HG03039 (cell line): ENCODE measurements around the gene SHOC2.

Source experiments
- ATAC-seq: cut with Tn5 transposase; IDR thresholded peaks from one replicate; pipeline ENCODE4 v1.9.1; 2021; ENCODE audit warnings: mild to moderate bottlenecking, moderate library complexity; ENCODE audit not compliant: unreplicated experiment

The SHOC2 gene

DNA sequence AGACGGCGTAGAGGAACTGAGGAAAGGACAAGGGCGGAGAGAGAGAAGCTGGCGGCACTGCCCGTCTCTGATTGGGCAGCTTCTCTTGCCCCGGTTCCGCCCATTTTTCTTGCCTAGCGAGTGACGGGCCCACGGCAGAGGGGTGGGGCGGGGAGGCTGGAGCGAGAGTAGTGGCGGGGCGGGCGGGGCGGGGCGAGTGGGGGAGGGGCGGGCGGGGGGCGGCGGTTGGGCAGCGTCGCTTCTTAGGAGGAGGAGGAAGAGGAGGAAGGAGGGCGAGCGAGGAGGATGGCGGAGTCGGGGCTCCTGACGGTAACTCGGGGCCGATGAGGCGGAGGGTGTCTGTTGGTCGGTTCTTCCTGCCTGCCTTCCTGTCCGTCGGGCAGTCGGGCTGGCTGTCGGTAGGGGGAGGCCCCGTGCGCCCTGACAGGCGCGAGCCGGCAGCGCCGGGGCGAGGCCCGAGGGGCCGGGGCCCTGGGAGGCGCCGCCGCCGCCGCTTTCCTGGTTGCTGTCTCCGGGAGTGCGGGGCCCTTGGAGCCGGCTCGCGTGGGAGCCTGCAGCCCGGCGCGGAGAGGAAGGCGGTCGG is at the start of gene SHOC2:
Gene SHOC2, plus strand, starts transcription at position 256 of the 583 bp plus-strand sequence. CDS start 44,755 bp downstream, outside the sequence.
- peak; percentile 85 for ATAC-seq

DNA sequence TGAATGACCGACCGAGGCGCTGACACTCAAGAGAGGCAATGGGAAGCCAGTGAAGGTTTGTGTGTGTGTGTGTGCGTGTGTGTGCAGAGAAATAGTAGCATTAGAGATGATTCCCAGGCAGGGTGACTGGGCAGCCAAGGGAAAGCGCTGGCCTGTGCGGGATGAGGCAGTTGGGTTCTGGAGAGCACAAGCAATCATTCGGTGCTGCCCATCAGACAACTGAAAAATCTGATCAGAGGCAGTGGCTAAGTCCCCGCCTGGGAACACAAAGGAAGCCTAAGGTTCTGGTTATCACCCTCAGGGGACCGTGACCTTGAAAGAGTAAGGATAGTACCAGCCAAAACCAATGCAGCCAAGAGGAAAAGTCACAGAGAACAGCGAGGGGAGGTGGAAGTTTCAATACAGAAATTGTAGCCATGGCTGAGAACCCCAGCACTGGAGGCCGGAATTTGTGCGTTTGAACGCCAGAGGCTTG is 48.5 kb upstream of the SHOC2 start:
- no peak for ATAC-seq

DNA sequence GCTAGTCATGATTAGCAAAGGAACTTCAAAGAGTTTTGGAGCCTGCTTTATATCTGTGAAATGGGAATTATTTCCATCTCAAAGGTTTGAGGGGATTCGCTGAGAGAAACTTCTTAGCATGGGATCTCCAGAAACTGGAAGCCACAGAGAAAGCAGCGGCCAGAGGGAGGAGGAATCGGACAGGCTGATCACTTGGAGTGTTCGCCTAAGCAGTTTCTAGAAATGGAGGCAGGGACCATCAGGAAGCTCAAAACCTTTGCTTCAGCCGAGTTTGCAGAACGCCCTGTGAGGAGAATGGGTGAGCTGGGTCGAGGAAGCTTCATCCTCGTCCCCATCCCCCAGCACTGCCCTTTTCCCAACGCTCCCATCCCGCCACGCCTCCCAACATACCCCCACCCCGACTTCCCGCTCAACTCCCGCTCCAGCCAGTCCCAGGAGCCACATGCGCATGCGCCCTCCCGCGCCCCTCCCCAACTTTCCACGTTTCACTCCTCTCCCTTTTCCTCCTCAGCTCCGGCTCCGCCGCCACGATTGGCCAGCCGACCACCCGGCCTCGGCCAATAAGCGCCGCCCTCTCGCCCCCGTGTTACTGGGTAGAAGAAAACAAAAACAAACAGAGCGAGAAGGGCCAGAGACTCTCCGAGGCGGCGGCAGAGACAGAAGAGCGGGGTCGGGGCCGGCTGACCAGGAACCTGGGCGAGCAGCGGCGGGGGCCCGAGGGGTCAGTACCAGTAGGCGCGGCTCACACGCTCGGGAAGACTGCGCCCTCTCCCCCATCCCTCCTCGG is 47.9 kb upstream of the SHOC2 start, which contains the start of gene PDCD4:
Gene PDCD4, plus strand, starts transcription at position 631 of the 787 bp plus-strand sequence. CDS start 4,100 bp downstream, outside the sequence.
- ATAC-seq, result peak; percentile 68

- ATAC-seq, result peak; percentile 40
Observed at GRCh38 chr10:110872145-110872983, 47.0 kb upstream of the SHOC2 start.

- no peak for ATAC-seq
Observed at GRCh38 chr10:110872984-110873923, 46.1 kb upstream of the SHOC2 start.

DNA sequence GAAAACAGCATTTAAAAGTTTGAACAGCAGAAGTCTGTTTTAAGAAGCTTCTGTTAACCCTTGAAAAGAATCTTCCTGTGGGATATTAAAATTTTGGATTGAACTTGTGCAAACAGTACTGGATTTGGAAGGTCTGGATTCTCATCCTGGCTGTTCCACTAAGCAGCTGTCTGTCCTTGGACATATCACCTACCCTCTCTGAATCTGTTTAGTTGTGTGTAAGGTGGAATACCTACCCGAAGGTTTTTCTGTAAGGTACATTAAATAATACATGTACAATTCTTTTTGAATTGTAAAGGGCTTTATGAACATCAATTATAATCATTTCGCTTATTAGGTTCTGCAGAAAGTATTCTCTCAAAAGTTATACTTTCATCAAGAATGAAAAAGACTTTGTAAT is 45.5 kb upstream of the SHOC2 start:
- no peak for ATAC-seq

DNA sequence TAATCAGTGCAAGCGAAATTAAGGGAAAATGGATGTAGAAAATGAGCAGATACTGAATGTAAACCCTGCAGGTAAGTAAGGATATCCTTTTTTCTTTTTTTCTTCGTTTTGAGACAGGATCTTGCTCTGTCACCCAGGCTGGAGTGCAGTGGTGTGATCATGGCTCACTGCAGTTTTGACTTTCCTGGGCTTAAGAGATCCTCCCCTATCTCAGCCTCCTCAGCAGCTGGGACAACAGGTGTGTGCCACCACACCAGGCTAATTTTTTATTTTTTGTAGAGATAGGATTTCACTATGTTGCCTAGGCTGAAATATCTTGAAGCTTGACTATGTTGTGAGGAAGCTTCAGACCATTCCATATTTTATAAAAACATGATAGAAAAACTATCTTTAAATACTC is 43.4 kb upstream of the SHOC2 start:
- ATAC-seq, result no peak

GRCh38 chr10:110876788-110877187 is 42.6 kb upstream of the SHOC2 start:
- ATAC-seq, result no peak

GRCh38 chr10:110880012-110880411 is 39.4 kb upstream of the SHOC2 start:
- ATAC-seq, result no peak

DNA sequence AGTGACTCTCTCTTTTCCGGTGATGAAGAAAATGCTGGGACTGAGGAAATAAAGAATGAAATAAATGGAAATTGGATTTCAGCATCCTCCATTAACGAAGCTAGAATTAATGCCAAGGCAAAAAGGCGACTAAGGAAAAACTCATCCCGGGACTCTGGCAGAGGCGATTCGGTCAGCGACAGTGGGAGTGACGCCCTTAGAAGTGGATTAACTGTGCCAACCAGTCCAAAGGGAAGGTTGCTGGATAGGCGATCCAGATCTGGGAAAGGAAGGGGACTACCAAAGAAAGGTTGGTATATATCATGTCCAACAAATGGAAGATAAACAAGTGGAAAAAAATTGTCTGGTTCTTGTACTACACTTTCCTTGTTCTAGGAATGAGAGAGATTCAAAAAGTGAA is 38.2 kb upstream of the SHOC2 start:
- ATAC-seq, result no peak

DNA sequence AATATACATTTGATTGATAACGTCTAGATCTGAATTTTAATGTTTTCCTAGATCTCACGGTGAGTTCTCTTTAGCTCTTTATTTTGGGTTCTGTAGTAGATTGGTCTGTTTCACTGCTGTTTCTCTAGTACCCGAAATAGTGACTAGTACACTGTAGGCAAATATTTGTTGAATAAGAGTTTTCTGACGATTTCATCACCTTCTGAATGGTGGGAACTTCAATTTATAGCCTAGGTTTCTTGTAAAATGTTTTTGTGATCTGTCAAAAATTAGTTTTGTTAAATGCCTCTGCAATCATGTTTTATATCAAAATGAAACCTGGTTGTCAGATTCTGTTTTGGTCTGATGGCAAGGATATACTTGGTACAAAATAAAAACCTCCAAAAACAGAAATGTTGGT is 37.5 kb upstream of the SHOC2 start:
- no peak for ATAC-seq

DNA sequence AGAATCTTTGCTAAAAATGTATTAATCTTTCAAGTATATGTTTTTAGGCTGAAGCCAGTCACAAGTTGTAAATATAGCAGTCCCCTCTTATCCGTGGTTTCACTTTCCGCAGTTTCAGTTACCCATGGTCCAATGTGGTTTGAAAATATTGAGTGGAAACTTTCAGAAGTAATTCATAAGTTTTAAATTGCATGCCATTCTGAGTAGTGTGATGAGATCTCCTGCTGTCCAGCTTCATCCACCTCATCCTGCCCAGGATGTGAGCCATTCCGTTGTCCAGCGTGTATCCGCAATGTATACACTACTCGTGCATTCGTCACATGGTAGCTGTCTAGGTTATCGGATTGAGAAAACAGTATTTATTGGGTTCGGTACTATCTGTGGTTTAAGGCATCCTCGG is 35.5 kb upstream of the SHOC2 start:
- no peak for ATAC-seq

DNA sequence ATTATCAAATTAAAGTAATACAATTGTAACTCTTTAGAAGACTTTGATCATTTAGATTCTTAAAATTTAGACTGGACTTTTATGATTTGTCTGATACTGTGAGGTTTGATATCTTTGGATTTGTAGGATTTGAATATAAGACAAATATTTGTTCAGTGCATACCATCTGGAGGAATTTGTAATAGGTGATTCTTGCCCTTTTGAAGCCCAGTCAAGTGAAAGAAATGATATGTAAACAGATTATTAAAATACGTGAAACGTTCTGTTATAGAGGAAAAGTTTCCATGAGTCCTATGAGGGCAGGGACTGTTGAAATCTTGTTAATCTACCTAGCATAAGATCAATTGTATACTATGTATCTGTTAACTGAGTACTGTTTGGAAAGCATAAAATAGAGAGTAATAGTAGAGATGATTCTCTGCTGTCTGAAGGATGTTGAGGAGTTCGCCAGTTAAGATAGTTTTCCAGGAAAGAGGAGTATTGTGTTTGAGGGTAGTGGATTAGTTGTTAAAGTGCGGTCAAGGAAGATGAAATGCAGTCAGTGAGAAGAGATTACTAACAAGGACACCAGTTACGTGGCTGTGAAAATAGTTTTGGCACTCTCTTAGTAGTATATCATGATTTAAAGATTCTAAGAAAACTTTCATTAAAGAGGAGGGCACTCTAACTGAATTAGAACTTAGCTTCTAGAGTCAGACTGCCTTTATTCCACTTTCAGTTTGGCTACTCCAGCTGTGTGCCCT is 33.3 kb upstream of the SHOC2 start:
- ATAC-seq, result no peak

DNA sequence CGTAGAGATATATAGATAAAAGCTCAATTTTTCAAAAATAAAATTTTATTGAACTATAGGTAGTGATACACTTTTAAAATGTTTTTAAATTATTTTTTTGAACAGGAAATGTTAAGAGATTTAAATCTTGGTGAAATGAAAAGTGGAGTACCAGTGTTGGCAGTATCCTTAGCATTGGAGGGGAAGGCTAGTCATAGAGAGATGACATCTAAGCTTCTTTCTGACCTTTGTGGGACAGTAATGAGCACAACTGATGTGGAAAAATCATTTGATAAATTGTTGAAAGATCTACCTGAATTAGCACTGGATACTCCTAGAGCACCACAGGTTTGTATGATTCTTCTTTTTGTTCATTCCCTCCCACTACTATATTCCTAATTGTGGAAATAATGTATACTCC is 31.8 kb upstream of the SHOC2 start:
- no peak for ATAC-seq

DNA sequence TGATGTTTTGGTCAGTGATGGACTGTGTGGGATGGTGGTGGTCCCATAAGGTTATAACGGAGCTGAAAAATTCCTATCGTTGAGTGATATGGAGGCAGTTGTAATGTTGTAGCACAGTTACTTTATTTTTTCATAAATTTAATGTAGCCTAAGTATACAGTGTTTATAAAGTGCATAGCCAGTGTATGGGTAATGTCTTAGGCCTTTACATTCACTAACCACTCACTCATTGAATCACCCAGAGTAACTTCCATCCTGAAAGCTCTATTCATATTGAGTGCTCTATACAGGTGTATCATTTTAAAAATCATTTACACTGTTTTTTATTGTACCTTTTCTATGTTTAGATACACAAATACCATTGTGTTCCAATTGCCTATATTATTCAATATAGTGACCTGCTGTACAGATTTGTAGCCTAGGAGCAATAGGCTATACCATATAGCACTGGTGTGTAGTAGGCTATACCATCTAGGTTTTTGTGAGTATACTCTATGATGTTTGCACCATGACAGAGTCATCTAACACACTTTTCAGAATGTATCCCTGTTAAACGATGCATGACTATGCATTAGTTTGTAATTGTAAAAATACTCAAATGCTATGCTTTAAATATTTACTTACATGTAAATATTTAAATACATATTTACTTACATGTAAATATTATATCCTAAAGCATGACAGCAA is 26.7 kb upstream of the SHOC2 start:
- no peak for ATAC-seq

DNA sequence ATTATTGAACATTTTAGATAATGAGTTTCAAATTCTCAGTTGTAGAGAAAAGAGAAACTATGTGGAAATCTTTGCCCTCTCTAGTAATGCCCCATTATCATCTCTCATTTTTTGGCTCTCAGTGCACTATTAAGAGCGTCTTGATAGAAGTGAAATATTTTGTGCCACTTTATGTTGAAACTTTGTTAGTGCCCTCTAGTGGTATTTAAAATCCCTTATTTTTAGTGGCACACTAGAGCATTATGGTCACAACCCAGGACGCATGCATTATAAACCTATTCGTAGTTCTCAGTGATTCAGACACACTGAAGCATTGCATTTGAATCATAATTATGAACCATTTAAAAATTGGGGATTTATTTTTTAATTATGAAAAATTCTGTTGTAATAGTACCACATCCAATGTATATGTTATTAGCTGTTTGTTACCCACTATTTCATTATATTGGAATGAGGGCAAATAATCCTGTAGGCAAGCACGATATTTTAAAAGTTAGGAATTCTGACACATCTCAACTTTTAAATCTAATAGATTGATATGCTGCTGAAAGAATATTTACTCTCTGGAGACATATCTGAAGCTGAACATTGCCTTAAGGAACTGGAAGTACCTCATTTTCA is 25.7 kb upstream of the SHOC2 start:
- peak; percentile 53 for ATAC-seq

GRCh38 chr10:110897184-110897583 is 22.2 kb upstream of the SHOC2 start:
- ATAC-seq, result no peak

GRCh38 chr10:110898391-110898790 is 21.0 kb upstream of the SHOC2 start:
- ATAC-seq, result no peak

DNA sequence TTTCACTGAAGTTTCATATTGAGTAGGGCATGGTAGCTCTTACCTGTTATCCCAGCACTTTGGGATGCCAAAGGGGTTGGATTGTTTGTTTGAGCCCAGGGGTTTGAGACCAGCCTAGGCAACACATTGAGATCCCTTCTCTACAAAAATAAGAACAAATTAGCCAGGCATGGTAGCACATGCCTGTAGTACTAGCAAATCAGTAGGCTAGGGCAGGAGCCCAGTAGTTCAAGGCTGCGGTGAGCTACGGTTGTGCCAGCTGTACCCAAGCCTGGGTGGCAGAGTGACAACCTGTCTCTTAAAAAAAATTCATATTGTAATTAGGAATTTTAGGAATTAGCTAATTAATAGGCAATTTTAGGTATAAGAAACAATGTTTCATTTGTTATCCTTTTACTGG is 18.4 kb upstream of the SHOC2 start:
- ATAC-seq, result no peak
